GM18868 (cell line): ENCODE measurements around the gene NPBWR2.
A peak's percentile ranks its signal among the peaks of the same experiment; 100 is the strongest.
"Not testable (repeated sequence)": the region's sequence is repeated elsewhere in the genome, so short reads cannot be mapped to it uniquely, and the experiment has no call there.

Experiments
- ATAC-seq: cut with Tn5 transposase; IDR thresholded peaks from one replicate; pipeline ENCODE4 v1.9.1; 2021; ENCODE audit warnings: mild to moderate bottlenecking, moderate library complexity; ENCODE audit not compliant: unreplicated experiment

The NPBWR2 gene

GRCh38 chr20:64090165-64090564, 17.2 kb downstream of the NPBWR2 start:
- no peak for ATAC-seq

DNA sequence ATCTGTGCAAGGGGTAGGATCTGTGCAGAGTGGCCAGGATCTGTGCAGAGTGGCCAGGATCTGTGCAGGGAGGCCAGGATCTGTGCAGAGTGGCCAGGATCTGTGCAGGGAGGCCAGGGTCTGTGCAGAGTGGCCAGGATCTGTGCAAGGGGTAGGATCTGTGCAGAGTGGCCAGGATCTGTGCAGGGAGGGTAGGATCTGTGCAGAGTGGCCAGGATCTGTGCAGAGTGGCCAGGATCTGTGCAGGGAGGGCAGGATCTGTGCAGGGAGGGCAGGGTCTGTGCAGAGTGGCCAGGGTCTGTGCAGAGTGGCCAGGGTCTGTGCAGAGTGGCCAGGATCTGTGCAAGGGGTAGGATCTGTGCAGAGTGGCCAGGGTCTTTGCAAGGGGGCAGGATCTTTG, 18.8 kb downstream of the NPBWR2 start:
- not testable (repeated sequence) for ATAC-seq

- not testable (repeated sequence) for ATAC-seq
Observed at GRCh38 chr20:64087226-64087825, 20.0 kb downstream of the NPBWR2 start.

DNA sequence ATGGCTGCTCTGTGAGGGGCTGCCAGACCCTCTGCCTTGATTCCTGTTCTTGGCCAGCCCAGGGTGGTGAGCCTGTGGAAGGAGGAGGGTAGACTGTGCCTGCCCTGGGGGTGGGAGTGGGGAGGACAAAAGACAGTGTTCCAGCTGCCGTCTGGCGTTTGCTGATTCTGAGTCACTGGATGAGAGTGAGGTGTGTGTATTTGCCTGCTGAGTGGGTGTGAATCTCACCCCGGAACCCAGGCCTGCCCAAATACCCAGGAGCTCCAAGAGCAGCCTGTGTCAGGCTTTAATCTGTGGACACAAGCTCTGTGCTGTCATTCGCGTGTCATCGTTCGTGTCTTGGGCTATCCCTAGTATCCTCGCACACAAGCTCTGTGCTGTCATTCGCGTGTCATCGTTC, 20.6 kb downstream of the NPBWR2 start:
- no peak for ATAC-seq

- ATAC-seq = no peak
Observed at GRCh38 chr20:64084685-64085152, 22.6 kb downstream of the NPBWR2 start.

DNA sequence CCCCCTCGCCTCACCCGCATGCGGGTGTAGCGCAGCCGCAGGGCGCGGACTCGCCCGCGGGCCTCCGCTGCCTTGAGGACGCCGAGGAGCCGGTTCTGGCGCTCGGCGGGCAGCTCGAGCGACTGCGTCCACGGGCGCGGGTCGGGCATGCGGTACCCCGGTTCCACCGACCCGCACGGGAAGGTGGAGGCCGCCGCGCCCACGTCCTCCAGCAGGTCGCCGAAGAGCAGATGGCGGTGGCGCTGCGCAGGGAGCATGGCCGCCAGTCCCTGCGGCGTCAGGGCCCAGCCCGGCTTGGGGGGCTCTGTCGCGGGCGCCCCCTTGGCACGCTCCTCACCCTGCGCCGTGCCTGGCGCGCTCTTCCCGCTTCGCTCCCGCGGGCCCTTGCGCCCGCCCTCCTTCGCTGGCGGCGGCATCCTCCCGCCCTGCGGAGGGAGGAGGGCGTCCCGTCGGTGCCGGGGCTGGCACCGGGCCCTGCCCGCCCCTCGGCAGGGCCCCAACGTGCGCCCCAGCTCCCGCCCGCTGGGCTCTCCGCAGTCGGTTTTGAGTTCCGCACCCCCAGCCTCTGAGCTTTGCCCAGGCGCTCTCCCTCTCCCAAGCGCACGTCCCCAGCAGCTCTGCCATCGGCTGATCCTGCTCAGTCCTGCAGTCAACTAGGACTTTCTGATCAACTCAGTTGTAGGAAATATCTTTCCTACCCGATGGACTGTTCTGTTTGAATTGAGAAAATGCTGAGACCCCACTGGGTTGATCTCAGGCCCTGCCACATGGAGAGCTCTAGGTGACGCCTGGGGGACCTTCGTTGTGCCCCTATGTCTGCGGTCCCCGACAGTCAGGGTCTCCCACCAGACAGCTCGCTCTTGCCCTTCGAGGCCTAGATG, 23.3 kb downstream of the NPBWR2 start, which contains the start of gene LKAAEAR1:
TSS of gene LKAAEAR1 (minus strand) at position 595 of the 881 bp plus-strand sequence. CDS start at position 416, 179 bp downstream.
- ATAC-seq = no peak

DNA sequence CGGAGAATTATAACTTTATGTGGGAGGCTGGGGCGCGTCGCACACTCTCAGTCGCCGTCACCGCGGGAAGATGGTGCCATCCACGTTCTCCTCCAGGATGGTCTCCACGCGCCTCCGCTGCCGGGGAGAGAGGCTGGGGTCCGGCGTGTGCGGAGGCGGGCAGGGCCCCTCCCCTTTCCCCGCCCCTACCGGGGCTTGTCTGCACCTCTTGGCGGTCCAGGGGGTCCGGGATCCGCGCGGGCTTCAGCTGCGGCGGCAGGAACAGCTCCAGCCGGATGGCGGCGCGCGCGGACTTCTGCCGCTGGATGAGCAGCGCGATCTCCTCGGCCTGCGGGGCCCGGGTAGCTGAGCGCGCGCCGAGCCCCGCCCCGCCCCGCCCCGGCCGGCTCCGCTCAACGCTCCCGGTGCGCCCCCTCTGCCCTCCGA, 24.0 kb downstream of the NPBWR2 start:
- ATAC-seq = no peak

GRCh38 chr20:64082820-64083377, 24.5 kb downstream of the NPBWR2 start:
- no peak for ATAC-seq

GRCh38 chr20:64082126-64082731, 25.1 kb downstream of the NPBWR2 start:
- no peak for ATAC-seq

- no peak for ATAC-seq
Observed at GRCh38 chr20:64081624-64081964, 25.8 kb downstream of the NPBWR2 start.

GRCh38 chr20:64080813-64081623, 26.3 kb downstream of the NPBWR2 start:
- no peak for ATAC-seq

DNA sequence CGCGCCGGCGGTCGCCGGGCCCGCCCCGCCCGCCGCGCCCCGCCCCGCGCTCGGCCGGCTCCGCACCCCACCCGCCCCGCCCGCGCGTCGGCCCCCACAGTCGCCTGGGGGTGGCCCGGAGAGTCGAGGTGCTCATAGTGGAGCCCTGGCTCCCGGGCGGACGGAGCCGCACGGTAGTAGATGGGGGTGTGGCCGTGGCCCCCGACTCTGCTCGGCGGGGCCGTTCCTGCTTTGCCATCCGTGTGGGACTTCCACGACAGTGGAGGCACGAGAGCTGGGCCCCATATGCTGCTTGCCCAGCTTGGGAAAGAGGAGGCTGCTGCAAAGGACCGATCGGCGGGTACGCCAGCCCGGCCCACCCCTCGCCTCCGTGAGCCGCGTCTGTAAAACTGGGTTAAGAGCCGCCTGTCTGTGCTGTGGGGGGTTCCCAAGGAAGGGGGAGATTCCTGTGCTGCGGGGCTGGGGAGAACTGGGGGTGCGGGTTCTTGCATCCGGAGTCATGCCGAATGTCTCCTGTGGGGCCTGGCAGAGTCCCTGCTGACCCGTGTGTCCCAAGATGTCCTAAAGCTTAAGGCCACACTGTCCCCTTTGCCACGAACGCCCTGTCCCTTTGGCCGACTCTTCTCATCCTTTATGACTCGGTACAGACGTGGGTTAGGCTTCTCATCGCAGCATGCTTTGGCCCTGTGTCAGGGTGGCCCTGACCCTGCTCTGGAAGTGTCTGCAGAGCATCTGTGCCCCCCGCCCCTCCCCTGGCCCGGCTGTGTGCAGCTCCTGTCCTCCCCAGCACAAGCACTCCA, 27.2 kb downstream of the NPBWR2 start, which contains the start of gene OPRL1:
TSS of gene OPRL1 (plus strand) at position 70 of the 800 bp plus-strand sequence. CDS start 12,639 bp downstream, outside the sequence.
- peak; percentile 4 for ATAC-seq

GRCh38 chr20:64079273-64080012, 27.9 kb downstream of the NPBWR2 start, which contains the start of gene RGS19:
Gene RGS19, minus strand, starts transcription at chr20:64079518. Its CDS starts 2,632 bp downstream, at chr20:64076886.
- ATAC-seq = peak; percentile 39

DNA sequence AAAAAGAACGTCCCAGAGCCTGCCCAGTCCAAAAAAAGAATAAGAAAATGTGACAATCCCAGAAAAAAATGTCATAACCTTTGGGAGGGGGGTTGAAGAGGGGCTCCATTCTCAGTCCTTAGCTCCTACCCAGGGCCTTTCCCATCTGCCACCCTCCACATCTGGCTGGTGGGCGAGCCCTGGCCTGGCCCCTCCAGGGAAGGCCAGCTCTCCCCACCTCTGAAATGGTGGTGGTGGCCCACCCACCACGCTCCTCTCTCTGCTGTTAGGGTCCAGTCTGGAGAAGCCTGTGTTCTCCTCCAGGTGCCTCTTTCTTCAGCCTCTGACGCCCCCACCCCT, 28.5 kb downstream of the NPBWR2 start:
- ATAC-seq = no peak

DNA sequence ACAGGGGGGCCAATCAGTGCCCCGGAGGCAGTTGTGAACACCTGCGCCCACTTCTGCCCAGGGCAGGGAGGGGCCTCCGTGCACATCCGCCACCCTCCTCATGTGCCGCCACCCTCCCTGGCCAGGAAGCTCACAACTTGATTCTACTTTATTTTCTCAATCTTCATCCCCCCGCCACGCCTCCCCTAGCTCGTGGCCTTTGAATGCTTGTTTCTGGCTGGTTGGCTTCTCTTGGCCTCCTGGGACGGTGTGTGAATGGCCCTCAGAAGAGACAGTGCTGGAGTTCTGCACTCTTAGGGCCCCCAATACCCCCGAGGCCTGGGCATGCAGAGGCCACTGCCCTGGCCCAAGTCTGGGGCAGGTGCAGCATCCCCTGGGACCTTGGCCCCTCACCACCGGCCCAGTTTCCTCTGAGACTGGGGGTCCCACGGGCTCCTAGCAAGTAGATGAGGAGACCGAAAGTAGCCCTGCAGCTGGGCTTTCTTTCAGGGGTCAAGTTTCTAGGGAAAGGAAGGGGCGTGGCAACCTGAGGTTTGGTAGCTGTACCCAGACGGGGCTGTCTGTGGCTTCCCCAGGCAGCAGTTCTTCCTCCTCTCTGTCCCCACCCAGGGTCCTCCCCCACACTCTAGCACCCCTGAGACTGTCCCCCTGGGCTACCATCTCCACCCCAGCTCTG, 29.4 kb downstream of the NPBWR2 start:
- no peak for ATAC-seq

GRCh38 chr20:64077541-64077875, 29.9 kb downstream of the NPBWR2 start:
- no peak for ATAC-seq

DNA sequence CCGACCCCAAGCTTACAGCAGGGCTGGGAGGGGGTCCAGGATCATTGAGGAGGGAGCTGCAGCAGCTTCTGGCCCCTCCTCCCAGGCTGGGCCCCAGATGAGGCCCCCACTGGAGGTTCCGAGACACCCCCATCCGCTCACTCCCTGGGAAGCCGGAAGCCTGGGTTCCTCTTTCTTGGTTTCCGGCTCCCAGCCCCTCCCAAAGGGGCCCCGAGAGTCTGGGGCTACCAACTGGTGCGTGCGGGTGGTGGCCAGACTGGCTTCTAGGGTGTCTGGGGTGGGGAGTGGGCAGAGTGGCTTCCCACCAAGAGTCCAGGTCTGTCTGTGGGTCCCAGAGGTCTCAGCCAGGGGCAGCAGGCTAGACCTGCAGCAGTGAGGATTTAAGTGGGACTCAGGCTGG, 30.3 kb downstream of the NPBWR2 start:
- ATAC-seq = no peak
